Upper lobe of left lung (tissue), 6 donors: Measurements from ENCODE around the gene CDCP2. TPM values are rescaled to one million over a fixed set of nuclear protein-coding genes. Genes with fewer than 3 reads are reported as not detected.

ENCODE experiments used
- ATAC-seq, 2 donors: fragments of 200-7000 bp; cut with Tn5 transposase; one replicate each; pipeline ENCODE4 v1.9.1; 2022; ENCODE audit warnings: mild to moderate bottlenecking in 2 of 2, moderate library complexity in 2 of 2; ENCODE audit not compliant: low FRiP score in 2 of 2
- DNase-seq, 2 donors: peaks; one replicate each; pipeline ENCODE4 v3.0.0-alpha.2; 2019 to 2020
- H3K27ac ChIP-seq, 4 donors: fragments of 200-600 bp; sonication (generic); one replicate each; pipeline ENCODE4 v1.5.1; 2016 to 2019
- H3K27me3 ChIP-seq, 4 donors: fragments of 200-600 bp; sonication (generic); one replicate each; pipeline ENCODE4 v1.5.1; 2017 to 2019
- H3K36me3 ChIP-seq, 4 donors: fragments of 200-600 bp; sonication (generic); one replicate each; pipeline ENCODE4 v1.5.1; 2016 to 2019
- H3K4me1 ChIP-seq, 4 donors: fragments of 200-600 bp; sonication (generic); one replicate each; pipeline ENCODE4 v1.5.1; 2018 to 2019
- H3K4me3 ChIP-seq, 4 donors: fragments of 200-600 bp; sonication (generic); one replicate each; pipeline ENCODE4 v1.5.1; 2017 to 2019; ENCODE audit warnings: mild to moderate bottlenecking in 2 of 4, moderate library complexity in 1 of 4
- H3K9me3 ChIP-seq, 4 donors: fragments of 200-600 bp; sonication (generic); one replicate each; pipeline ENCODE4 v1.5.1; 2018 to 2019
- EP300 ChIP-seq, 4 donors: sonication (generic); formaldehyde crosslinking; IDR thresholded peaks; one replicate each; pipeline ENCODE4 v1.5.1; 2017; ENCODE audit warnings: antibody characterized with exemption in 4 of 4, control low read depth in 2 of 4
- POLR2A ChIP-seq, 4 donors: fragments of 450-650 bp; IDR thresholded peaks; one replicate each; pipeline ENCODE4 v1.5.1; 2016 to 2017; ENCODE audit warnings: antibody characterized with exemption in 4 of 4, mild to moderate bottlenecking in 2 of 4
- POLR2AphosphoS5 ChIP-seq, 2 donors: sonication (generic); formaldehyde crosslinking; IDR thresholded peaks; one replicate each; pipeline ENCODE4 v1.5.1; 2017; ENCODE audit warnings: antibody characterized with exemption in 2 of 2
- WGBS, 2 donors: methylation state at CpG; one replicate each; pipeline ENCODE4 v1.1.5; 2017 to 2018; 5-methylcytosine and 5-hydroxymethylcytosine counted together
- total RNA-seq, 6 donors: library from RNA; depleted of rRNA in 4 of 6; stranded (reverse); fragments of >200 nt in 4 of 6; gene quantifications; one replicate each; pipeline versions ENCODE4 v1.1.0 to v1.2.1, GENCODE V29; 2016 to 2021
- TF ChIP-seq, protein P1 (sequence below), 6 experiments: fragments of 450-650 bp in 4 of 6; fragments of 200-600 bp in 2 of 6; sonication (generic) in 2 of 6; IDR thresholded peaks; one replicate each; pipeline ENCODE4 v1.5.1; 2016 to 2019; ENCODE audit warnings: antibody characterized with exemption in 6 of 6
- donor health status: DM: no; HTN: no; CAD: no; lungs with moderate emphysema.
- donor health status: DM: no; HTN: yes; CAD: no; lungs with severe emphysema.

The CDCP2 gene
- total RNA-seq, 6 donors from 2014 or later, result not detected

DNA sequence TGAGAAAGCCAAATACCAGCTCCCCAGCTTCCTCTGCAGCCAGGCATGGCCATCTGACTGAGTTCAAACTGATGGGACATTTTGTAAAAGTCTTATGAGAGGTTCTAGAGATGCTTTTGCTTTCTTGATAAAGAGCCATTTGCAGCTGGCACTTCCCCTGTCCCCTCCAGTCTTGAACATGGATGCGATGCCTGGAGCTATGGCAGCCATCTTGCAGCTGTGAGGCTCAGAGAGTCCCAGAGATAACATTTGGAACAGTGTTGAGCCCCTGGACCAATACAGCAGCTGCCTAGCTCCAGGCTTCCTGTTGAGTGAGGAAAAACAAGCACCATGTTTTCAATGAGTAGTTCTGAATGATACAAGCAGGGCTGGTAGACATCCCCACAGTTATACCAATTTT is 13.8 kb downstream of the CDCP2 start:
- no peak for DNase-seq
- no peak for ATAC-seq
- no peak overlapping the region for H3K4me3 ChIP-seq
- H3K27me3 ChIP-seq, result no peaks in the 10 kb centered on the region
- no peaks in the 10 kb centered on the region for H3K9me3 ChIP-seq
- TF ChIP-seq EP300 (IDR thresholded peaks at IDR 0.05) (no peak), POLR2A (IDR thresholded peaks at IDR 0.05) (no peak), POLR2AphosphoS5 (IDR thresholded peaks at IDR 0.05) (no peak)
- TF ChIP-seq, protein P1, sequence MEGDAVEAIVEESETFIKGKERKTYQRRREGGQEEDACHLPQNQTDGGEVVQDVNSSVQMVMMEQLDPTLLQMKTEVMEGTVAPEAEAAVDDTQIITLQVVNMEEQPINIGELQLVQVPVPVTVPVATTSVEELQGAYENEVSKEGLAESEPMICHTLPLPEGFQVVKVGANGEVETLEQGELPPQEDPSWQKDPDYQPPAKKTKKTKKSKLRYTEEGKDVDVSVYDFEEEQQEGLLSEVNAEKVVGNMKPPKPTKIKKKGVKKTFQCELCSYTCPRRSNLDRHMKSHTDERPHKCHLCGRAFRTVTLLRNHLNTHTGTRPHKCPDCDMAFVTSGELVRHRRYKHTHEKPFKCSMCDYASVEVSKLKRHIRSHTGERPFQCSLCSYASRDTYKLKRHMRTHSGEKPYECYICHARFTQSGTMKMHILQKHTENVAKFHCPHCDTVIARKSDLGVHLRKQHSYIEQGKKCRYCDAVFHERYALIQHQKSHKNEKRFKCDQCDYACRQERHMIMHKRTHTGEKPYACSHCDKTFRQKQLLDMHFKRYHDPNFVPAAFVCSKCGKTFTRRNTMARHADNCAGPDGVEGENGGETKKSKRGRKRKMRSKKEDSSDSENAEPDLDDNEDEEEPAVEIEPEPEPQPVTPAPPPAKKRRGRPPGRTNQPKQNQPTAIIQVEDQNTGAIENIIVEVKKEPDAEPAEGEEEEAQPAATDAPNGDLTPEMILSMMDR (IDR thresholded peaks at IDR 0.05), result no peak
- H3K4me1 ChIP-seq, result no peaks in the 10 kb centered on the region
- H3K27ac ChIP-seq, result no peak overlapping the region
- WGBS, 2 donors, result 100% methylated on average over 1 of the region's 1 CpG; no CpG with 5 or more reads in 1 of the 2 donors
- no peaks in the 10 kb centered on the region for H3K36me3 ChIP-seq

DNA sequence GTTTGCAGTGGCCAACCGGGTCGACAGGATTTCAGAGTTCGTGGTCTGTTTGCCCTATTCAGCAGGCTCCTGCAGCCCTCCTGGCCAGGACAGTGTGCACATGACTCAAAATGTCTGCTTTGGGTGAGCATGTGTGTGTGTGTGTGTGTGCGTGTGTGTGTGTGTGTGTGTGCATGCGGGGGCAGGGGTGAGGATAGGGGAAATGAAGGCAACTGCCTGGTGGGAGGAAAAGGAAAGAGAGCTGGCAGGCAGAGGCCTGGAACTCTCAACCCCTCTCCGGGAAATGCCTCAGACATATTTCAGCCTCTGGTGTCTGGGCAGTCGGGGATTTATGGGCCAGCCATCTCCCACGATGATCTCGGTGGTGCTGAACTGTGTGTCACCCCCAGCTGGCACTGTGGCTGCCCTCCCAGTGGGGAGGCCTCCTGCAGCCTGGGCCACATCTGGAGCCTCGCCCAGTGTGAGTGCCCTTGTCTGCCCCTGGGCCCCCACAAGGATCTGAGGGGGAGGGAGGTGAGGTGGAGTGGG is 15.2 kb downstream of the CDCP2 start:
- Histone ChIP-seq H3K36me3 (no peaks in the 10 kb centered on the region), H3K27me3 (no peaks in the 10 kb centered on the region), H3K4me3 (no peak overlapping the region), H3K4me1 (no peaks in the 10 kb centered on the region), H3K27ac (no peak overlapping the region), H3K9me3 (no peaks in the 10 kb centered on the region)
- no peak for ATAC-seq
- TF ChIP-seq EP300 (IDR thresholded peaks at IDR 0.05), result no peak
- TF ChIP-seq POLR2AphosphoS5 (IDR thresholded peaks at IDR 0.05), result no peak
- no peak for TF ChIP-seq POLR2A (IDR thresholded peaks at IDR 0.05)
- TF ChIP-seq, protein P1 (IDR thresholded peaks at IDR 0.05), result no peak
- WGBS, 2 donors, result 35 to 48% methylated on average over 9 to 10 of the region's 10 CpGs
- DNase-seq, result no peak

DNA sequence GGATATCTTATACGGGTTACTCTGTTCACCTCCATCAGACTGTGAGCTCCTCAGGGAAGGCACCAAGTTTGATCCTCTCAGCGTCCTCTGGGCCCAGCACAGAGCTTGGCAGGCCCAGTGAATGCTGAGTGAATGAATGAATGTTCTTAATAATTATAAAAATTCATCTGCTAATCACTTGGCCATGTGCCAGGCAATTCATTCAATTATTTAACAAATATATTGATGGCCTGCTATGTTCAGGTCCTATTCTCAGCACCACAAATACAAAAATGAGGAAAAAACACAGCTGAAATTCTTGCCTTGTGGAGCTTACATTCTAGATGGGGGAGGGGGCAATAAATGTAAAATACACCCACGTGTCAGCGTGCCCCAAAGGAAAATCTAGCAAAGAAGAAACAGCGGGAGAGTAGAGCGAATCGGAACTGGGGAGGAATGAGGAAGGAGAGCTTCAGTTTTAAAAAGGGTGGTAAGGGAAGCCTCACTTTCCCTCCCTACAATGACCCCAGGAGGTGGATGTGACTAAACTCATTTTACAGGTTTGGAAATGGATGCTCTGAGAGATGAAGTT is 15.8 kb downstream of the CDCP2 start:
- 76 to 88% methylated on average over 7 of the region's 7 CpGs for WGBS, 2 donors
- no peak for TF ChIP-seq POLR2A (IDR thresholded peaks at IDR 0.05)
- no peak for TF ChIP-seq POLR2AphosphoS5 (IDR thresholded peaks at IDR 0.05)
- no peak for ATAC-seq

DNA sequence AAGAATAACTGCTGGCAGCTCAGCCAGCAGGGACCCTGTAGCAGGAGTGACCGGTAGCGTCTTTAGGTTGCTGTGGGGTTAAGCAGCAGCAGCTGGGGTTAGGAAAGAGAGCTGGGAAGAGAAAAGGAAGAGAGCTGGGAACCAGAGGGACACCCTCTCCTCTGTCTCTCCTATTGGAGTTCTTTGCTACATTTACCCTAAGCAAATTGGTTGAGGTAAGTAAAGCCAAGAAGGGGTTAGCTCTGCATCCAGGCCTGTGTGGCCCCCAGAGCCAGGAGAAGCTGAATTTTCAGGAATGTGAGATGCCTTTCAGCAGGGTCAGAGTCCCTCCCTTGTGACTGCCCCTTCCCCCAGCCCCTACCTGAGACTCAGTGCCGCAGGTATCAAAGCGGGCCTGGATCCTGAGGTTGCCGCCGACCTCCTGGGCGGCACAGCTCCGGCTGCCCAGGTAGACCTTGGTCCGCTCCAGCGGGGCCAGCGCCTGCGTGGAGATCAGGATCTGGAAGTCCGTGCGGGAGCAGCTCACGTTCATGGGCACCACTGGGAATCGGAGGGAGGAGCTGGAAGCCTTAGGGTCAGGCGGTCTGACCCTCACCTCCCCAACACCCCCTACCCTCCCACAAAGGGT is 16.4 kb downstream of the CDCP2 start:
- no peak for DNase-seq
- no peak overlapping the region for H3K27ac ChIP-seq
- H3K4me1 ChIP-seq, result no peaks in the 10 kb centered on the region
- H3K27me3 ChIP-seq, result no peaks in the 10 kb centered on the region
- no peak for ATAC-seq
- H3K36me3 ChIP-seq, result no peaks in the 10 kb centered on the region
- no peaks in the 10 kb centered on the region for H3K9me3 ChIP-seq
- no peak overlapping the region for H3K4me3 ChIP-seq
- WGBS, 2 donors, result 94 to 97% methylated on average over 9 to 17 of the region's 17 CpGs
- TF ChIP-seq POLR2A (IDR thresholded peaks at IDR 0.05), result no peak
- no peak for TF ChIP-seq POLR2AphosphoS5 (IDR thresholded peaks at IDR 0.05)
- TF ChIP-seq EP300 (IDR thresholded peaks at IDR 0.05), result no peak
- TF ChIP-seq, protein P1 (IDR thresholded peaks at IDR 0.05), result no peak

More for the DNA sequence above, 15.8 kb downstream of the CDCP2 start:
- Histone ChIP-seq H3K27ac (no peak overlapping the region), H3K27me3 (no peaks in the 10 kb centered on the region), H3K4me3 (no peak overlapping the region), H3K36me3 (no peaks in the 10 kb centered on the region), H3K4me1 (no peaks in the 10 kb centered on the region), H3K9me3 (no peaks in the 10 kb centered on the region)
- DNase-seq, result no peak

DNA sequence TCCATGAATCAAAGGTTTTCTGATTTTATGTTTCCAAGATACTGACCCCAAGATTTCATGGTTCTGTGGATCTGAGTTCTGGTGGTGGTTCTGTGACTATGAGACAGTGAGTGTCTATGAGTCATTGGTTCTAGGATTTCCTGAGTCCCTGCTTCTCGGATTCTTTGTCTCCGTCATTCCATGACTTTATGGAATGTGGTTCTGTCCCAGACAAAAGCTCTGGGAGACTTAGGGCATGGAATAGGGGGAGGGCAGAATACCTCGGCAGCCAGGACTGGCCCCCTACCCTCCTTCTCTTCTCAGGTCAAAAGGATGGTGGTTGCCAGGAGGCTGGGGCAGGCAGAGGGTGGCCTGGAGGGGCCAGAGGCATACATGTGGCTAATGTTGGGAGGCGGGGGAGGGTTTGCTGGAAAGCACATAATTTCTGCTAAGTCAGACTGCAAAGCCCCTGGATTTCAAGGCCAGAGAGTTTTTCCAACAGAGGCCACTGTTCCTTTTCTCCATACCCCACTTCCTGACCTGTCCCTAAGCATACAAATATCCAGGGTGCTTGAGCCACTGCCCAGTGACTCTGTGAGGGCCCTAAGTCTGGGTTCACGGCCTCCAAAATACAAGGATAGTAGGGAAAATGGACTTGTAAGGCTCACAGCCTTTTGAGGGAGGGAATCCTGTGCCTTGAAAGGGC is 17.2 kb downstream of the CDCP2 start:
- DNase-seq, result no peak
- 70 to 74% methylated on average over 5 of the region's 5 CpGs for WGBS, 2 donors
- TF ChIP-seq, protein P1 (IDR thresholded peaks at IDR 0.05), result no peak
- no peak for TF ChIP-seq POLR2AphosphoS5 (IDR thresholded peaks at IDR 0.05)
- no peak for TF ChIP-seq EP300 (IDR thresholded peaks at IDR 0.05)
- no peak for TF ChIP-seq POLR2A (IDR thresholded peaks at IDR 0.05)

More for the DNA sequence above, 17.2 kb downstream of the CDCP2 start:
- no peak for ATAC-seq
- Histone ChIP-seq H3K36me3 (no peaks in the 10 kb centered on the region), H3K27me3 (no peaks in the 10 kb centered on the region), H3K27ac (no peak overlapping the region), H3K4me1 (no peaks in the 10 kb centered on the region), H3K9me3 (no peaks in the 10 kb centered on the region), H3K4me3 (no peak overlapping the region)
